HG03045 (cell line): ENCODE data around the gene ZNF26.
"Not testable (repeated sequence)": the region's sequence is repeated elsewhere in the genome, so short reads cannot be mapped to it uniquely, and the experiment has no call there.

Experiments used
- ATAC-seq: cut with Tn5 transposase; IDR thresholded peaks from one replicate; pipeline ENCODE4 v1.9.1; 2021; ENCODE audit warnings: mild to moderate bottlenecking, moderate library complexity; ENCODE audit not compliant: unreplicated experiment

ZNF26 gene

GRCh38 chr12:132955094-132956010 lies 30.8 kb upstream of the ZNF26 start:
- peak; percentile 12 for ATAC-seq

- ATAC-seq, result peak; percentile 93
These were observed 30.0 kb upstream of the ZNF26 start, which contains the start of gene ZNF605 for GRCh38 chr12:132956011-132956788. Gene ZNF605 (minus strand): TSS chr12:132956306. CDS start chr12:132945635, 10,671 bp downstream.

GRCh38 chr12:132961790-132962189 lies 24.4 kb upstream of the ZNF26 start:
- ATAC-seq, result not testable (repeated sequence)

GRCh38 chr12:132963947-132964346 lies 22.2 kb upstream of the ZNF26 start:
- not testable (repeated sequence) for ATAC-seq

- ATAC-seq, result no peak
These were observed 20.4 kb upstream of the ZNF26 start for GRCh38 chr12:132965796-132966195.

GRCh38 chr12:132966676-132967415 lies 19.3 kb upstream of the ZNF26 start:
- no peak for ATAC-seq

- no peak for ATAC-seq
These were observed 18.4 kb upstream of the ZNF26 start for GRCh38 chr12:132967736-132968135.

- no peak for ATAC-seq
These were observed 13.8 kb upstream of the ZNF26 start for GRCh38 chr12:132972374-132972773.

GRCh38 chr12:132976870-132977269 lies 9.3 kb upstream of the ZNF26 start:
- not testable (repeated sequence) for ATAC-seq

- ATAC-seq, result no peak
These were observed 688 bp downstream of the ZNF26 start for GRCh38 chr12:132986885-132987225.

GRCh38 chr12:132998741-132999140 lies 12.6 kb downstream of the ZNF26 start:
- ATAC-seq, result no peak

GRCh38 chr12:133010657-133011297 lies 24.6 kb downstream of the ZNF26 start:
- no peak for ATAC-seq

GRCh38 chr12:133023566-133023965 lies 37.4 kb downstream of the ZNF26 start:
- no peak for ATAC-seq

- ATAC-seq, result no peak
These were observed 40.8 kb downstream of the ZNF26 start for GRCh38 chr12:133026996-133027395.

- peak; percentile 97 for ATAC-seq
These were observed 51.2 kb downstream of the ZNF26 start, which contains the start of gene ZNF84 for GRCh38 chr12:133037207-133038005. Gene ZNF84 (plus strand): TSS chr12:133037509. CDS start chr12:133041468, 3,959 bp downstream.

GRCh38 chr12:133038118-133038709 lies 52.0 kb downstream of the ZNF26 start:
- no peak for ATAC-seq

- no peak for ATAC-seq
These were observed 60.5 kb downstream of the ZNF26 start for GRCh38 chr12:133046698-133047097.

GRCh38 chr12:133057446-133057845 lies 71.3 kb downstream of the ZNF26 start:
- ATAC-seq, result no peak
